Measurements from ENCODE around the gene PTPN9. TPM values are rescaled to one million over a fixed set of nuclear protein-coding genes. Genes with fewer than 3 reads are reported as not detected.

PTPN9 gene
- total RNA-seq, 1 experiment from 2014 or later: 31.6 TPM

DNA sequence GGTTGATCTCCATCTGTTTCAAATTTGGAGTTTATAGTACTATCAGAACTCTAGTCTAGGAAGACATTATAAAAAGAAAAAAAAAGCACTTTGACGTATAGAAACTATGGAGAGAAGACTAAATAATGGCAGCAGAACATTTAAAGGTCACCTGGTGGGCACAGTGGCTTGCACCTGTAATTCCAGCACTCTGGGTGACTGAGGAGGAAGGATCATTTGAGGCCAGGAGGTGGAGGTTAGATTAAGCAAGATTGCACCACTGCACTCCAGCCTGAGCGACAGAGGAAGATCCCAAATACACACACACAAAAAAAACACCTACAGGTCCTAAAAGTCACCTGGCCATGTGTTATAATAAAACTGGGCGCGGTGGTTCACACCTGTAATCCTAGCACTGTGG, 141.4 kb downstream of the PTPN9 start:
- intact Hi-C loops (cut with micrococcal nuclease): no loop called here
- peaks cover 7% of the 10 kb centered on the region for H3K4me1 Mint-ChIP-seq (ENCODE audit: insufficient read depth, unreplicated experiment)
- ChIA-PET POLR2A (no interaction called here), CTCF (interaction anchor here (1.2 kb wide), 1 partner anchor 70 kb away, joined by 3 read pairs; no protein-coding TSS in a partner anchor)
- H3K27me3 Mint-ChIP-seq (ENCODE audit: insufficient read depth, unreplicated experiment): no peaks in the 10 kb centered on the region
- H3K27ac Mint-ChIP-seq (ENCODE audit: low read depth, unreplicated experiment): no peak overlapping the region
- TF ChIP-seq, protein P1, sequence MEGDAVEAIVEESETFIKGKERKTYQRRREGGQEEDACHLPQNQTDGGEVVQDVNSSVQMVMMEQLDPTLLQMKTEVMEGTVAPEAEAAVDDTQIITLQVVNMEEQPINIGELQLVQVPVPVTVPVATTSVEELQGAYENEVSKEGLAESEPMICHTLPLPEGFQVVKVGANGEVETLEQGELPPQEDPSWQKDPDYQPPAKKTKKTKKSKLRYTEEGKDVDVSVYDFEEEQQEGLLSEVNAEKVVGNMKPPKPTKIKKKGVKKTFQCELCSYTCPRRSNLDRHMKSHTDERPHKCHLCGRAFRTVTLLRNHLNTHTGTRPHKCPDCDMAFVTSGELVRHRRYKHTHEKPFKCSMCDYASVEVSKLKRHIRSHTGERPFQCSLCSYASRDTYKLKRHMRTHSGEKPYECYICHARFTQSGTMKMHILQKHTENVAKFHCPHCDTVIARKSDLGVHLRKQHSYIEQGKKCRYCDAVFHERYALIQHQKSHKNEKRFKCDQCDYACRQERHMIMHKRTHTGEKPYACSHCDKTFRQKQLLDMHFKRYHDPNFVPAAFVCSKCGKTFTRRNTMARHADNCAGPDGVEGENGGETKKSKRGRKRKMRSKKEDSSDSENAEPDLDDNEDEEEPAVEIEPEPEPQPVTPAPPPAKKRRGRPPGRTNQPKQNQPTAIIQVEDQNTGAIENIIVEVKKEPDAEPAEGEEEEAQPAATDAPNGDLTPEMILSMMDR (IDR thresholded peaks at IDR 0.05; ENCODE audit: unreplicated experiment): no peak
- H3K9me3 Mint-ChIP-seq (ENCODE audit: unreplicated experiment): no peaks in the 10 kb centered on the region
- no TSS peak for BruUV-seq (replicated peaks)
- no peak for DNase-seq (ENCODE audit: unreplicated experiment)
- H3K4me3 Mint-ChIP-seq (ENCODE audit: unreplicated experiment): no peak overlapping the region
- H3K36me3 Mint-ChIP-seq (ENCODE audit: insufficient read depth, unreplicated experiment): peaks cover 59% of the 10 kb centered on the region

- no peak overlapping the region for H3K4me3 Mint-ChIP-seq (ENCODE audit: unreplicated experiment)
- H3K27me3 Mint-ChIP-seq (ENCODE audit: insufficient read depth, unreplicated experiment): no peaks in the 10 kb centered on the region
- H3K4me1 Mint-ChIP-seq (ENCODE audit: insufficient read depth, unreplicated experiment): peaks cover 7% of the 10 kb centered on the region
- TF ChIP-seq, protein P1 (IDR thresholded peaks at IDR 0.05; ENCODE audit: unreplicated experiment): no peak
- CTCF ChIA-PET: interaction anchor here (0.6 to 1.2 kb wide), 2 partner anchors 68 to 69 kb away, joined by 3 to 4 read pairs; no protein-coding TSS in a partner anchor
- no TSS peak for BruUV-seq (replicated peaks)
- H3K36me3 Mint-ChIP-seq (ENCODE audit: insufficient read depth, unreplicated experiment): peaks cover 50% of the 10 kb centered on the region
- POLR2A ChIA-PET: interaction anchor here (1.1 kb wide), 1 partner anchor 13 kb away, joined by 3 read pairs; no protein-coding TSS in a partner anchor
- DNase-seq (ENCODE audit: unreplicated experiment): no peak
- intact Hi-C loops (cut with micrococcal nuclease): no loop called here
- H3K27ac Mint-ChIP-seq (ENCODE audit: low read depth, unreplicated experiment): peak overlapping the region; percentile 49
- H3K9me3 Mint-ChIP-seq (ENCODE audit: unreplicated experiment): no peaks in the 10 kb centered on the region
Observed at GRCh38 chr15:75436881-75437280, 142.2 kb downstream of the PTPN9 start.

DNA sequence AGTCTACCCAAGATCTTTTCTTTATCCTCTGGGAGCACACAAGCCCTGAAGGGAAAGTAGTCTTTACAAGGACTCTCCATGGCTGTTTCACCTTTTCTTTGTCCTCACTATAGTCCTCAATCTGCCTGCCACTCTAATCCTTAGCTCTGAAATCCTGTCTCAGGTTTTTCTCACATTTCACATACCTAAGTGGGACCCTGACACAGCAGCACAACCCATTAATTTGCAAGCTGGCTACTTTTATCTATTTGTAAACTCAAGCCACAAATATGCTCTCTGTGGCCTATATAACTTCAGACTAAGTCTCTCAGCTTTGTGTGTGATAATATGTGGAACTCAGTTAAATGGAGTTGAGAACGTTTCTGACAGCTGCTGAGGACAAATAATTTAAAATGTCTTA, 147.4 kb downstream of the PTPN9 start:
- POLR2A ChIA-PET: interaction anchor here (0.6 to 2.0 kb wide), 6 partner anchors 12 to 1499 kb away, joined by 3 to 9 read pairs (median 4); partner anchors contain the start of gene MAN2C1
- no TSS peak for BruUV-seq (replicated peaks)
- no peaks in the 10 kb centered on the region for H3K27me3 Mint-ChIP-seq (ENCODE audit: insufficient read depth, unreplicated experiment)
- intact Hi-C loops (cut with micrococcal nuclease): no loop called here
- no peak for DNase-seq (ENCODE audit: unreplicated experiment)
- H3K36me3 Mint-ChIP-seq (ENCODE audit: insufficient read depth, unreplicated experiment): peaks cover 60% of the 10 kb centered on the region
- no peak overlapping the region for H3K4me3 Mint-ChIP-seq (ENCODE audit: unreplicated experiment)
- H3K4me1 Mint-ChIP-seq (ENCODE audit: insufficient read depth, unreplicated experiment): peaks cover 7% of the 10 kb centered on the region
- H3K9me3 Mint-ChIP-seq (ENCODE audit: unreplicated experiment): no peaks in the 10 kb centered on the region
- H3K27ac Mint-ChIP-seq (ENCODE audit: low read depth, unreplicated experiment): peak overlapping the region; percentile 50
- TF ChIP-seq, protein P1 (IDR thresholded peaks at IDR 0.05; ENCODE audit: unreplicated experiment): no peak
- CTCF ChIA-PET: interaction anchor here (0.5 to 0.9 kb wide), 3 partner anchors 34 to 753 kb away, joined by 3 read pairs; partner anchors contain the start of gene PTPN9

DNA sequence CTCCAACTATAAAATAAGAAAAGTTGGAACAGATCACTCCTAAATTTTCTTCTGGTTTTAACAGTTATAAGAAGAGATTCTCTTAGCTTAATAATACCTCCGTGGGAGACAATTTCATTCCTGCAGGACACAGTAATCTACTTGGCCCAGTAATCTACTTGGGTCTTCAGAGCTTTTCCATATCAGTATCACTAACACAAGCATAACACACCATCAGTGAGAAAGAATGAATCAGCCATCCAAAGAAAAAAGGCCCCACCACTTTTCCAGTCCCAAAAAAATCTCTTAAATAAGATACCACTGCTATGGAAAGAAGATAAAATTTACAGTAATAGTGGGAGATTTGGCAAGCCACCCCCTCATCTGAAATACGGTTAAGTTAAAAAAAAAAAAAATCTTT, 147.8 kb downstream of the PTPN9 start:
- peaks cover 7% of the 10 kb centered on the region for H3K4me1 Mint-ChIP-seq (ENCODE audit: insufficient read depth, unreplicated experiment)
- intact Hi-C loops (cut with micrococcal nuclease): no loop called here
- BruUV-seq (replicated peaks): no TSS peak
- H3K27ac Mint-ChIP-seq (ENCODE audit: low read depth, unreplicated experiment): peak overlapping the region; percentile 50
- no peaks in the 10 kb centered on the region for H3K9me3 Mint-ChIP-seq (ENCODE audit: unreplicated experiment)
- POLR2A ChIA-PET: interaction anchor here (0.6 to 2.0 kb wide), 6 partner anchors 12 to 1500 kb away, joined by 3 to 9 read pairs (median 4); partner anchors contain the start of gene MAN2C1
- CTCF ChIA-PET: interaction anchor here (0.7 to 0.9 kb wide), 2 partner anchors 33 to 148 kb away, joined by 3 read pairs; partner anchors contain the start of gene PTPN9
- H3K27me3 Mint-ChIP-seq (ENCODE audit: insufficient read depth, unreplicated experiment): no peaks in the 10 kb centered on the region
- no peak overlapping the region for H3K4me3 Mint-ChIP-seq (ENCODE audit: unreplicated experiment)
- TF ChIP-seq, protein P1 (IDR thresholded peaks at IDR 0.05; ENCODE audit: unreplicated experiment): no peak
- H3K36me3 Mint-ChIP-seq (ENCODE audit: insufficient read depth, unreplicated experiment): peaks cover 64% of the 10 kb centered on the region
- no peak for DNase-seq (ENCODE audit: unreplicated experiment)
